ENCODE data around the gene GPLD1.

DNA sequence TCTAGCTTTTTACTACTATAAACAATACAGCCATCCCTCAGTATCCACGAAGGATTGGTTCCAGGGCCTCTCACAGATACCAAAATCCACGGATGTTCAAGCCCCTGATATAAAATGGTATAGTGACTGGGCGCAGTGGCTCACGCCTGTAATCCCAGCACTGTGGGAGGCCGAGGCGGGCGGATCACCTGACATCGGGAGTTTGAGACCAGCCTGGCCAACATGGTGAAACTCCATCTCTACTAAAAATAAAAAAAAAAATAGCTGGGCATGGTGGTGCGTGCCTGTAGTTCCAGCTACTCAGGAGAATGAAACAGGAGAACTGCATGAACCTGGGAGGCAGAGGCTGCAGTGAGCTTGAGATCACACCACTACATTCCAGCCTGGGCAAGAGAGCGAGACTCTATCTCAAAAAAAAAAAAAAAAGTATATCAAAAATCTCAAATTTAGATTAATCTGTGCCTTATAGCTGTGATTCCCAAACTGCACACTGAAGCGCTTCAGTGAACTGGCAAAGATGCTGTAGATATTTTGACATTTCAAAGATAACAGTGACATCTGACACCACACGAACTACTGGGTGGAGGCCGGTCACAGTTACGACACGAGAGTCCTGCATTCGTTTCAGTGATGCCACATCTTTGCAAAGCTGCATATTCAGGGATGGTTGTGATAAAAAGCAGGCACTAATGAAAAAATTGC lies 48.3 kb downstream of the GPLD1 start:
- TF ChIP-seq FOXM1 (IDR thresholded peaks at IDR 0.05; ENCODE audit: borderline replicate concordance) (no peak), NFRKB (IDR thresholded peaks at IDR 0.05) (no peak), ELF4 (IDR thresholded peaks at IDR 0.05) (no peak), LEF1 (IDR thresholded peaks at IDR 0.05; ENCODE audit: borderline replicate concordance) (no peak), BHLHE40 (IDR thresholded peaks at IDR 0.05; ENCODE audit: borderline replicate concordance) (no peak), FOXA1 (IDR thresholded peaks at IDR 0.05) (no peak)
